B cell (primary cell): Measurements from ENCODE around the gene C2orf92.

ENCODE experiments used
- EZH2 ChIP-seq: IDR thresholded peaks from 2 replicates; pipeline ENCODE4 v1.6.1; 2012; ENCODE audit warnings: borderline replicate concordance, low read depth, mild to moderate bottlenecking, moderate library complexity, low read length; ENCODE audit not compliant: insufficient read depth, poor library complexity, severe bottlenecking
- TF ChIP-seq, protein P1 (sequence below): fragments of 200-600 bp; IDR thresholded peaks from one replicate; pipeline ENCODE4 v1.8.0; 2022; ENCODE audit warnings: antibody characterized with exemption, mild to moderate bottlenecking

DNA sequence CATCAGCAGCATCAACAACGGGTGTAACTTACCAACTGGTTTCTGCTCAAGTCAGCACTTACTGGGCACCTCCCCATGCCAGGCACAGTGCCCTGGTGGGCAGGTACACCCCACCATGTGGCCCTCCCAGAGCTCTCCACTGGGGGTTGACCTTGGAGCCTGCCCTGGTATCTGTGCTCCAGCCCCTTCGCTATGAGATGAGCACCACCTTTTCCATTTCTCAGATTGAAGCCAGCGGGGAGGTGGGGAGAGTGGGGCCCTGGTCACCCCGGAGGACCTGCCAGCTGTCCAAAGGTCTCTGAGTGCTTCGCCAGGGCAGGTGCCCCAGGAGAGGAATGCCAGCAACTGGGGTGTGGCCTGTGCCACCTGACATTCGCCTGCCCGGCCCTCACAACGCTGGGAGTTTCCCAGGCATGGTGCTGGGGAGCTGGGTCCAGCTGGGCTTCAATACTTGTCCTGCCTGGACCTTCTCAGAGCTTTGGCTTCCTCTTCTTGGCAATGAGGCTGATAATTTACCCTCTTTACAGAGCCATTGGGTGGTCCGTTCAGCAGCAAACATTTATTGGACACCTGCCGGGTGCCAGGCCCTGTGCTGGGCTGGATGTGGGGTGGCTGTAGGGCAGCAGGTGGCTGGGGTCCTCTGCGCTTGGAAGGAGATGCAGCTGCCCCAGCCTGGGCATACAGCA, 38.0 kb downstream of the C2orf92 start:
- TF ChIP-seq, protein P1, sequence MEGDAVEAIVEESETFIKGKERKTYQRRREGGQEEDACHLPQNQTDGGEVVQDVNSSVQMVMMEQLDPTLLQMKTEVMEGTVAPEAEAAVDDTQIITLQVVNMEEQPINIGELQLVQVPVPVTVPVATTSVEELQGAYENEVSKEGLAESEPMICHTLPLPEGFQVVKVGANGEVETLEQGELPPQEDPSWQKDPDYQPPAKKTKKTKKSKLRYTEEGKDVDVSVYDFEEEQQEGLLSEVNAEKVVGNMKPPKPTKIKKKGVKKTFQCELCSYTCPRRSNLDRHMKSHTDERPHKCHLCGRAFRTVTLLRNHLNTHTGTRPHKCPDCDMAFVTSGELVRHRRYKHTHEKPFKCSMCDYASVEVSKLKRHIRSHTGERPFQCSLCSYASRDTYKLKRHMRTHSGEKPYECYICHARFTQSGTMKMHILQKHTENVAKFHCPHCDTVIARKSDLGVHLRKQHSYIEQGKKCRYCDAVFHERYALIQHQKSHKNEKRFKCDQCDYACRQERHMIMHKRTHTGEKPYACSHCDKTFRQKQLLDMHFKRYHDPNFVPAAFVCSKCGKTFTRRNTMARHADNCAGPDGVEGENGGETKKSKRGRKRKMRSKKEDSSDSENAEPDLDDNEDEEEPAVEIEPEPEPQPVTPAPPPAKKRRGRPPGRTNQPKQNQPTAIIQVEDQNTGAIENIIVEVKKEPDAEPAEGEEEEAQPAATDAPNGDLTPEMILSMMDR, result no peak
- TF ChIP-seq EZH2, result no peak
